SW 1271 (cell line): Measurements from ENCODE around the gene PALLD.

Source experiments
- DNase-seq, 2 experiments: peaks; one replicate each; lab custom pipeline; 2025; lab: John Stamatoyannopoulos, UW

PALLD gene

GRCh38 chr4:168560184-168561180, 63.6 kb downstream of the PALLD start:
- no peak for DNase-seq

- DNase-seq = peak in 1 of 2 experiments; percentile 25
Measured at GRCh38 chr4:168562041-168562571, 65.3 kb downstream of the PALLD start.

- DNase-seq = no peak
Measured at GRCh38 chr4:168564023-168564422, 67.2 kb downstream of the PALLD start.

GRCh38 chr4:168565130-168565529, 68.3 kb downstream of the PALLD start:
- DNase-seq = no peak

- no peak for DNase-seq
Measured at GRCh38 chr4:168566726-168567125, 69.9 kb downstream of the PALLD start.

GRCh38 chr4:168569066-168569930, 72.4 kb downstream of the PALLD start:
- no peak for DNase-seq

- DNase-seq = no peak
Measured at GRCh38 chr4:168569931-168570276, 73.1 kb downstream of the PALLD start.

- no peak for DNase-seq
Measured at GRCh38 chr4:168570466-168570865, 73.6 kb downstream of the PALLD start.

- no peak for DNase-seq
Measured at GRCh38 chr4:168572002-168572401, 75.2 kb downstream of the PALLD start.

- no peak for DNase-seq
Measured at GRCh38 chr4:168573870-168574269, 77.0 kb downstream of the PALLD start.

- no peak for DNase-seq
Measured at GRCh38 chr4:168574581-168575295, 77.9 kb downstream of the PALLD start.

- DNase-seq = no peak
Measured at GRCh38 chr4:168575473-168575872, 78.6 kb downstream of the PALLD start.

- DNase-seq = no peak
Measured at GRCh38 chr4:168577624-168578023, 80.8 kb downstream of the PALLD start.

- no peak for DNase-seq
Measured at GRCh38 chr4:168580228-168580627, 83.4 kb downstream of the PALLD start.

- DNase-seq = no peak
Measured at GRCh38 chr4:168584321-168584771, 87.5 kb downstream of the PALLD start.

GRCh38 chr4:168585168-168586091, 88.6 kb downstream of the PALLD start:
- peak; percentile 20 to 22 for DNase-seq

GRCh38 chr4:168586926-168587325, 90.1 kb downstream of the PALLD start:
- no peak for DNase-seq

- no peak for DNase-seq
Measured at GRCh38 chr4:168587411-168588125, 90.7 kb downstream of the PALLD start.

- DNase-seq = no peak
Measured at GRCh38 chr4:168588916-168589531, 92.2 kb downstream of the PALLD start.

GRCh38 chr4:168592676-168593075, 95.8 kb downstream of the PALLD start:
- no peak for DNase-seq
